Measurements from ENCODE around the gene DEGS2.

The DEGS2 gene

GRCh38 chr14:100115236-100115635 lies 44.2 kb downstream of the DEGS2 start:
- DNase-seq (ENCODE audit: low read depth in 2 of 2, low spot score in 1 of 2), result no peak

- DNase-seq (ENCODE audit: low read depth in 2 of 2, low spot score in 1 of 2), result no peak
Measured at GRCh38 chr14:100114109-100114765, 45.2 kb downstream of the DEGS2 start.

- no peak for DNase-seq (ENCODE audit: low read depth in 2 of 2, low spot score in 1 of 2)
Measured at GRCh38 chr14:100111931-100112704, 47.3 kb downstream of the DEGS2 start.

GRCh38 chr14:100110816-100111215 lies 48.6 kb downstream of the DEGS2 start:
- DNase-seq (ENCODE audit: low read depth in 2 of 2, low spot score in 1 of 2), result no peak

- no peak for DNase-seq (ENCODE audit: low read depth in 2 of 2, low spot score in 1 of 2)
Measured at GRCh38 chr14:100109594-100109955, 49.9 kb downstream of the DEGS2 start.

GRCh38 chr14:100108840-100109593 lies 50.4 kb downstream of the DEGS2 start:
- DNase-seq (ENCODE audit: low read depth in 2 of 2, low spot score in 1 of 2), result no peak

GRCh38 chr14:100108042-100108825 lies 51.2 kb downstream of the DEGS2 start:
- DNase-seq (ENCODE audit: low read depth in 2 of 2, low spot score in 1 of 2), result peak; percentile 75 to 83

- DNase-seq (ENCODE audit: low read depth in 2 of 2, low spot score in 1 of 2), result no peak
Measured at GRCh38 chr14:100107236-100107635, 52.2 kb downstream of the DEGS2 start.

- DNase-seq (ENCODE audit: low read depth in 2 of 2, low spot score in 1 of 2), result no peak
Measured at GRCh38 chr14:100106250-100107112, 53.0 kb downstream of the DEGS2 start.

- no peak for DNase-seq (ENCODE audit: low read depth in 2 of 2, low spot score in 1 of 2)
Measured at GRCh38 chr14:100105357-100106169, 53.9 kb downstream of the DEGS2 start.

GRCh38 chr14:100104523-100105300 lies 54.7 kb downstream of the DEGS2 start:
- no peak for DNase-seq (ENCODE audit: low read depth in 2 of 2, low spot score in 1 of 2)

- DNase-seq (ENCODE audit: low read depth in 2 of 2, low spot score in 1 of 2), result no peak
Measured at GRCh38 chr14:100104006-100104352, 55.5 kb downstream of the DEGS2 start.

GRCh38 chr14:100103250-100104005 lies 56.0 kb downstream of the DEGS2 start:
- no peak for DNase-seq (ENCODE audit: low read depth in 2 of 2, low spot score in 1 of 2)

GRCh38 chr14:100102156-100102785 lies 57.2 kb downstream of the DEGS2 start:
- DNase-seq (ENCODE audit: low read depth in 2 of 2, low spot score in 1 of 2), result no peak

- no peak for DNase-seq (ENCODE audit: low read depth in 2 of 2, low spot score in 1 of 2)
Measured at GRCh38 chr14:100100032-100100703, 59.3 kb downstream of the DEGS2 start.

GRCh38 chr14:100098171-100098570 lies 61.3 kb downstream of the DEGS2 start:
- DNase-seq (ENCODE audit: low read depth in 2 of 2, low spot score in 1 of 2), result no peak

GRCh38 chr14:100096656-100097055 lies 62.8 kb downstream of the DEGS2 start:
- no peak for DNase-seq (ENCODE audit: low read depth in 2 of 2, low spot score in 1 of 2)

Data from stimulated activated CD8-positive, alpha-beta memory T cell treated with anti-CD3 and anti-CD28 coated beads, Interleukin-4, amount 100 ng/mL, for 1 hour (primary cell).